WERI-Rb-1 (cell line): ENCODE measurements around the gene HLA-DOB.

Experiments
- DNase-seq: peaks from one replicate; pipeline ENCODE4 v3.0.0-alpha.2; 2020
- H3K27ac ChIP-seq: fragments of 250-450 bp; sonication (Bioruptor Pico); 2 replicates; pipeline ENCODE4 v1.5.1; 2020; ENCODE audit warnings: mild to moderate bottlenecking, moderate library complexity
- H3K27me3 ChIP-seq: fragments of 250-450 bp; sonication (Bioruptor Pico); 2 replicates; pipeline ENCODE4 v1.5.1; 2021; ENCODE audit warnings: mild to moderate bottlenecking, low read depth, moderate library complexity; ENCODE audit not compliant: insufficient read depth, severe bottlenecking
- H3K36me3 ChIP-seq: fragments of 250-450 bp; sonication (Bioruptor Pico); 2 replicates; pipeline ENCODE4 v1.5.1; 2020; ENCODE audit warnings: mild to moderate bottlenecking, moderate library complexity
- H3K4me3 ChIP-seq: 2 replicates; pipeline ENCODE4 v1.5.1; 2011; ENCODE audit warnings: low read depth, mild to moderate bottlenecking, control low read depth, low read length
- H3K9me3 ChIP-seq: fragments of 250-450 bp; sonication (Bioruptor Pico); 2 replicates; pipeline ENCODE4 v1.5.1; 2021; ENCODE audit warnings: mild to moderate bottlenecking, moderate library complexity; ENCODE audit not compliant: severe bottlenecking
- TF ChIP-seq, protein P1 (sequence below): IDR thresholded peaks from 2 replicates; pipeline ENCODE4 v1.5.1; 2011; ENCODE audit warnings: low read depth, mild to moderate bottlenecking, control low read depth, inconsistent platforms, low read length

Gene HLA-DOB

GRCh38 chr6:32842021-32842650 lies 25.3 kb upstream of the HLA-DOB start:
- TF ChIP-seq, protein P1, sequence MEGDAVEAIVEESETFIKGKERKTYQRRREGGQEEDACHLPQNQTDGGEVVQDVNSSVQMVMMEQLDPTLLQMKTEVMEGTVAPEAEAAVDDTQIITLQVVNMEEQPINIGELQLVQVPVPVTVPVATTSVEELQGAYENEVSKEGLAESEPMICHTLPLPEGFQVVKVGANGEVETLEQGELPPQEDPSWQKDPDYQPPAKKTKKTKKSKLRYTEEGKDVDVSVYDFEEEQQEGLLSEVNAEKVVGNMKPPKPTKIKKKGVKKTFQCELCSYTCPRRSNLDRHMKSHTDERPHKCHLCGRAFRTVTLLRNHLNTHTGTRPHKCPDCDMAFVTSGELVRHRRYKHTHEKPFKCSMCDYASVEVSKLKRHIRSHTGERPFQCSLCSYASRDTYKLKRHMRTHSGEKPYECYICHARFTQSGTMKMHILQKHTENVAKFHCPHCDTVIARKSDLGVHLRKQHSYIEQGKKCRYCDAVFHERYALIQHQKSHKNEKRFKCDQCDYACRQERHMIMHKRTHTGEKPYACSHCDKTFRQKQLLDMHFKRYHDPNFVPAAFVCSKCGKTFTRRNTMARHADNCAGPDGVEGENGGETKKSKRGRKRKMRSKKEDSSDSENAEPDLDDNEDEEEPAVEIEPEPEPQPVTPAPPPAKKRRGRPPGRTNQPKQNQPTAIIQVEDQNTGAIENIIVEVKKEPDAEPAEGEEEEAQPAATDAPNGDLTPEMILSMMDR, result no peak
- Histone ChIP-seq H3K27ac (no peak overlapping the region), H3K27me3 (no peaks in the 10 kb centered on the region), H3K9me3 (no peaks in the 10 kb centered on the region), H3K4me3 (no peak overlapping the region), H3K36me3 (no peaks in the 10 kb centered on the region)
- DNase-seq, result no peak

- Histone ChIP-seq H3K9me3 (no peaks in the 10 kb centered on the region), H3K27me3 (no peaks in the 10 kb centered on the region), H3K27ac (no peak overlapping the region), H3K4me3 (no peak overlapping the region), H3K36me3 (no peaks in the 10 kb centered on the region)
- TF ChIP-seq, protein P1, result no peak
- DNase-seq, result no peak
Observed at GRCh38 chr6:32840604-32841246, 23.9 kb upstream of the HLA-DOB start.

- no peaks in the 10 kb centered on the region for H3K36me3 ChIP-seq
- H3K9me3 ChIP-seq, result no peaks in the 10 kb centered on the region
- no peak overlapping the region for H3K4me3 ChIP-seq
- H3K27me3 ChIP-seq, result no peaks in the 10 kb centered on the region
- H3K27ac ChIP-seq, result no peak overlapping the region
- DNase-seq, result no peak
- TF ChIP-seq, protein P1, result no peak
Observed at GRCh38 chr6:32839356-32839755, 22.6 kb upstream of the HLA-DOB start.

- Histone ChIP-seq H3K9me3 (no peaks in the 10 kb centered on the region), H3K36me3 (no peaks in the 10 kb centered on the region), H3K27me3 (no peaks in the 10 kb centered on the region), H3K4me3 (peak within 1 kb of the TSS; percentile 70), H3K27ac (peak within 1 kb of the TSS; percentile 79)
- peak; percentile 98 for DNase-seq
- TF ChIP-seq, protein P1, result peak; percentile 96
Observed at GRCh38 chr6:32838114-32838958, 21.5 kb upstream of the HLA-DOB start, which contains the start of gene TAP2. Gene TAP2, minus strand, starts transcription at chr6:32838739. Its CDS starts 506 bp downstream, at chr6:32838233.

DNA sequence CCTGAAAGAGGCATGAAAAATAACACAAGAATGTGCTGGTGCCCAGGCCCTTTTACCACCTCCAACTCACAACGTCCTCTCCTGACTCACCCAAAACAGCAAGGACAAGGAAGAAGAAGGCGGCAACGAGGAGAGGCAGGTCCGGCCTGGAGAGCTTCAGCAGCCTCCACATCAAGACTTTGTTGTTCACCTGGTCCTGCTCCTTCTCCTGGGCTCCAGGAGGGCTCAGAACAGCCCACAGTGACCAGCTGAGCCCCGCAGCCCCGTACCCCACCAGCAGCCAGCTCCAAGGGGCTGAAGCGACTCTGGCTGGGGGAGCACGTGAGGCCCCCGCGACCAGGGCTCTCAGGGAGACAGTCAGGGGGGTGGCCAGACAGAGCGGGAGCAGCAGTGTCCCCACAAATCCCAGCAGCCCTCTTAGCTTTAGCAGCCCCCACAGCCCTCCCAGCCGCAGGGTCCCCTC lies 20.9 kb upstream of the HLA-DOB start:
- Histone ChIP-seq H3K36me3 (no peaks in the 10 kb centered on the region), H3K4me3 (peak overlapping the region; percentile 70), H3K27ac (peak overlapping the region; percentile 79), H3K27me3 (no peaks in the 10 kb centered on the region), H3K9me3 (no peaks in the 10 kb centered on the region)
- TF ChIP-seq, protein P1, result no peak
- DNase-seq, result no peak
